Peyer's patch (tissue), 4 donors: ENCODE measurements around the gene LDB1.

Source experiments
- POLR2A ChIP-seq, 2 donors: fragments of 450-650 bp; IDR thresholded peaks; one replicate each; pipeline ENCODE4 v1.5.1; 2017; ENCODE audit warnings: antibody characterized with exemption in 2 of 2, mild to moderate bottlenecking in 2 of 2, moderate library complexity in 2 of 2
- TF ChIP-seq, protein P1 (sequence below), 6 experiments: fragments of 450-650 bp in 4 of 6; fragments of 200-600 bp in 2 of 6; sonication (generic) in 1 of 6; IDR thresholded peaks; one replicate each; pipeline ENCODE4 v1.5.1; 2017 to 2019; ENCODE audit warnings: antibody characterized with exemption in 6 of 6, mild to moderate bottlenecking in 3 of 6, moderate library complexity in 1 of 6

DNA sequence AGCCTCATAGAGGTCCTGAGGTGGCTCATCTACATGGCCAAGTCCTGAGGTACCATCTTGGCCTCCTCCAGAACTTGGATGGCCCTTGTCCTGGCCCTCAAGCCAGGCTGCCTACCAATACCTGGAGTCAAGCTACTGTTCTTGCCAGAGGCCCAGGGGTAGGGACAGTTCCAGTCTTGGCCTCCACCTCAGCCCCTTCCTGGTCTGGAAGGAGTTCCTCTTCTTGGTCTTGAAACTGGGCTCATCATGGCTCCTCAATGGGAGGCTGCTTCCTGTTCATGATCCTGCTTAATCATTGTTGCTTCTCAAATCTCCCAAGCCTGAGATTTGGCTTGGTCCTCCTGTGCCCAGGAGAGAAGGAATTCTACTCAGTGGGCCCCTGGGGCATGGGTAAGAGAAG, 51.1 kb downstream of the LDB1 start:
- TF ChIP-seq, protein P1, sequence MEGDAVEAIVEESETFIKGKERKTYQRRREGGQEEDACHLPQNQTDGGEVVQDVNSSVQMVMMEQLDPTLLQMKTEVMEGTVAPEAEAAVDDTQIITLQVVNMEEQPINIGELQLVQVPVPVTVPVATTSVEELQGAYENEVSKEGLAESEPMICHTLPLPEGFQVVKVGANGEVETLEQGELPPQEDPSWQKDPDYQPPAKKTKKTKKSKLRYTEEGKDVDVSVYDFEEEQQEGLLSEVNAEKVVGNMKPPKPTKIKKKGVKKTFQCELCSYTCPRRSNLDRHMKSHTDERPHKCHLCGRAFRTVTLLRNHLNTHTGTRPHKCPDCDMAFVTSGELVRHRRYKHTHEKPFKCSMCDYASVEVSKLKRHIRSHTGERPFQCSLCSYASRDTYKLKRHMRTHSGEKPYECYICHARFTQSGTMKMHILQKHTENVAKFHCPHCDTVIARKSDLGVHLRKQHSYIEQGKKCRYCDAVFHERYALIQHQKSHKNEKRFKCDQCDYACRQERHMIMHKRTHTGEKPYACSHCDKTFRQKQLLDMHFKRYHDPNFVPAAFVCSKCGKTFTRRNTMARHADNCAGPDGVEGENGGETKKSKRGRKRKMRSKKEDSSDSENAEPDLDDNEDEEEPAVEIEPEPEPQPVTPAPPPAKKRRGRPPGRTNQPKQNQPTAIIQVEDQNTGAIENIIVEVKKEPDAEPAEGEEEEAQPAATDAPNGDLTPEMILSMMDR (IDR thresholded peaks at IDR 0.05): no peak
- no peak for TF ChIP-seq POLR2A (IDR thresholded peaks at IDR 0.05)
